IPS-NIHi7 (cell line): ENCODE measurements around the gene IZUMO1.
"Not testable (repeated sequence)": the region's sequence is repeated elsewhere in the genome, so short reads cannot be mapped to it uniquely, and the experiment has no call there.

Experiments
- DNase-seq: peaks from one replicate; pipeline ENCODE4 v3.0.0; 2012; ENCODE audit warnings: mixed read lengths; ENCODE audit errors: extremely low spot score

The IZUMO1 gene

DNA sequence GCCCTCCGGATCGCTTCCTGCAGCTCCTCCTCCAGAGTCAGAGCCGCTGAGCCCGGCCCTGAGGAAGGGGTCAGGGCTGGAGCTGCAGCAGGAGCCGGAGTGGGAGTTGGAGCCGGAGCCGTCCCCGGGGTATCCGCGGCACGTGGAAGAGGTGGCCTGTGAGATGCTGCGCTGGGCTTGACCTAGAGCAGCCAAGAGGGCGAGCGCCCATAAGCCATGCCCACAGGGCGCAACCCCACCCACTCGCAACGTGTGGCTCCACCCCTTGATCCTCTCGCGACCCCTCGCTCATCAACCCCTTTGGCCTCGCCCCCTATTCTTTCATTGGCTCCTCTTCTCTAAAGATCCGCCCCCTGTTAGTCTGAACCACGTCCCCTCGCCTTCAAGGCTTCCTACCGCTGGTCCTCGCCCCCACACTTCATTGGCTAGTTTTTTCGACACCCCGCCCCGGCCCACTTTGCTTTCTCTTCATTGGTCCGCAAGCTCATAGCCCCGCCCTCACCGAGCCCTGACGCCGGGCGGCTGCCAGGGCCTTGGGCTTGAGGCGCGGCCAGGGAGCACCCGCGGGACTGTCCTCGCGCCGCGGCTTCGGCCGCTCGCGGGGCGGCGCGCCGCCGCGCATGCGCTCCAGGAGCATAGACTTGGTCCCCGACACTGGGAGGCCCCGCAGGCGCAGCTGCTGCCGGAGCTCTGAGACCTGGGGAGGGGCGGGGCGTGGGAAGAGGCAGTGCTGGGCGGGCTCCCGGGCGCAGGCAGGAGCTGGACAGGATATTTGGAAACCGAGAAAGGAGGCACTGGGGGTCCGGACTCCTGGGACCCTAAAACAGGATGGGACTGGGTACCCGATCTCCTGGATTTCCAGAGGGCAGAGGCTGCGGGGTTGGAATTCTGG lies 32.6 kb downstream of the IZUMO1 start:
- DNase-seq = peak; percentile 99

DNA sequence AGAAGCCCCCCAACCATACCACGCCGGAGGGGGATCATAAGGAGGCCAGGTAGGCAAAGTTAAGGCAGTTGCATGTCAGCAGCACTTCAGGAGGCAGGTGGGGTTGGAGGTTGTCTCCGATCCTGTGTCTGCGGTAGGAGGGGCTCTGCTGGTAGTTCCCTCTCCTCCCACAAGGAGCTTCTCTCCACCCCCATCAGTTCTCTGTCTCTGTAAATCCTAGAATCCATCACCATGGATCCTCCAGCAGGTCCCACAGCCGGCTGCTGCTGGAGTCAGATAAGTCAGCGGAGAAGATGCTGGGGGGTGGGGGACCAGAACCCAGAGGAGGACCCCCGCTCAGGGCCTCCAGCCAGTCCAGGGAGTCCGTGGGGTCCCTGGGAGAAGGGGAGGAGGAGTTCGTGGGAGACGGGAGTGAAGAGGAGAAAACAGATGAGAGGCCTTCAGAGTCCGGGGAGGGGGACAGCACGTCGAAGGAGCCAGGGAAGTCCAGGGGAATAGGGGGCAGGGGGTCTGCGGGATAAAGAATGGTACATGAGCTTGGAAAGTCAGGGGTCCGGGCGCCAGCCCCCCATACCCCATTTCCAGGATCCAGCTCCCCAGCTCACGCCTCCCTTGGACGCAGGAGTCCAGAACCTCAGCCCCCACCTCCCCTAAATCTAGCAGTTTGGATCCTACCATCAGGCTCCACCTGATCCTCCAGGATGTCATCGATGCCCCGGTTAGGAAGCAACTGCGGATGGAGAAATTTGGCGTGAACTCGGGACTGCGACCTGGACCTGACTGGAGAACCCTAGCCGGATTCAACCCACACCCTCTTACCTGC lies 33.5 kb downstream of the IZUMO1 start:
- DNase-seq = peak; percentile 83

DNA sequence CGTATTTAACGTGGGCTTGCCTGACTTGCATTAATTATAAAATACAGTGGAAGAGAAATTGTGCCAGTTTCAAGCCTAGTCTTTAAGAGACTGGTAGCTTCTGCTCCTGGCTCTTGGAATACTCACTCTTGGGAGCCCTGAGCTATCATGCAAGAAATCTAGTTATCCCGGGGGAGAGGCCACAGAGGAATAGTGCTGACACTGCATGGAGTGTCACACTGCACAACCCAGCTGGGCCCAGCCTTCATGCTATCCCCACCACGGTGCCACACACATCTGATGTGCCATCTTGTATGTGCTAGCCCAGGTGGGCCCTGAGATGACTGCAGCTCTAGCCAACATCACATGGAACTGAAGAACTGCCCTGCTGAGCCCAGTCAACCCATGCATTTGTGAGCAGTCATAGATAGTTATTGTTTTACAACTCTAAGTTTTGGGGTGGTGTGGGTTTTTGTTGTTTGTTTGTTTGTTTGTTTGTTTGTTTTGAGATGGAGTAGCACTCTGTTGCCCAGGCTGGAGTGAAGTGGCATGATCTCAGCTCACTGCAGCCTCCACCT lies 35.5 kb downstream of the IZUMO1 start:
- no peak for DNase-seq

DNA sequence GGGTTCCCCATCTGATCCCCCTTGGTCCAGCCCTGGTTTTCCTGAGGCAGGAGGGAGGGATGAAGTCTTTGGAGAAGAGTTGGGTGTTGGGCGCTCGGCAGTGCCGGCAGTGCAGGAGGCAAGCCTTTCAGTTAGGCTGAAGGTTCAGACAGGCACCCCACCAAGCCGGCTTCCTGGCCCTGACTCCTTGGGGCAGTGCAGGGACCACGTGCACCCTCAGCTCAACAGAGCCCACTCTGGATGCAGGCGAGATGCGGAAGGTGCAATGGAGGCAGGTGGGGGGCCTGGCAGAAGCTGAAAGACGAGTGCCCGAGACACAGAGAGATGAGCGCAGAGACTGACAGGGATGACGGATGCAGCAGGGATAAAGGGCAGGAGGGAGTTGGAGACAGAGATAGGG lies 38.2 kb downstream of the IZUMO1 start:
- DNase-seq = no peak

DNA sequence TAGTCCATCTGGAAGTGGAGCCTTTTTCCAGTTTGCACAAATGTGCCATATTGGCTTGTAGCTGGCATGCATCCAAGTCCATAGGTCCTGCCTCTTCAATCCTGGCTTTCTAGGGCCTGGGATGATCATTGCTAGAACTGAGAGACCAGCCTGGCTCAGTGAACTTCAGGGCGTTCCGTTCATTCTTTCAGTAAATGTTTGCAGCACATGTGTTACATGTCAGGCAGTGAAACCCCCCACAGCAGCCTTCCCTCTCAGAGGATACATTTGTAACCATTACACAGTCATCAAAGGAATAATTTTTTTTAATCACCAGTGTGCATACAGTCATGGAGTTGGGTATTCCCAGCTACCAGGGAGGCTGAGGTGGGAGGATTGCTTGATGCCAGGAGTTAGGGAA lies 41.3 kb downstream of the IZUMO1 start:
- no peak for DNase-seq

- no peak for DNase-seq
These were observed 43.4 kb downstream of the IZUMO1 start for GRCh38 chr19:48703316-48703715.

DNA sequence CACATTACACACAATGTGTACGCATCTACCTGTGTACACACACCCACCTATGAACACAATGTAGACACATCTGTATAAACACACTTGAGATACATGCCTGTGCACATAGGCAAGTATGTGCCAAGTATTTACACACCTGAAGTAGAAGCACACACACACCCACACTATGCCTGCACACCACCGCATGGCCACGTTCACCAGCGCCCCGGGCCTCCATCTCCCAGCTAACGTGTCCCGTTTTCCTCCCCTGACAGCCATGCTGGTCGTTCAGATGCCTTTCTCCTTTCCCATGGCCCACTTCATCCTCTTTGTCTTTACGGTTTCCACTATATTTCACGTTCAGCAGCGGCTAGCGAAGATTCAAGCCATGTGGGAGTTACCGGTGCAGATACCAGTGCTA lies 44.0 kb downstream of the IZUMO1 start:
- DNase-seq = no peak

DNA sequence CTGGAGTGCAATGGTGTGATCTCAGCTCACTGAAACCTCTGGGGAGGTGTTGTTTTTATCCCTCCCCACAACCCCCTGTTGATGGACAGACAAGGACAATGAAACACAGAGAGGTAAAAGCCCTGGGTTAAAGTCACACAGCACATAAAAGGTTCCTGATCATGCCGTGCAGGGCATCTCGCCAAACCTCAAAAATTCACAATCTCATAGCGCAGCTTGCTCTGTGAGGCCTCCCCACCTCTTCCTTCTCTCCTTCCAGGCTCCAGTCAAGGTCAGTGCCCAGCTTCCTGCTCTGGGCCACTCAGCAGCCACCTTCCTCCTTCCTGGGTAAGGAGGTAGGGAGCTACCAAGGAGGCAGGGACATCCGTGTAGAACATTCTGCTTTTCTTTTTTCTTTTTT lies 48.7 kb downstream of the IZUMO1 start:
- no peak for DNase-seq

DNA sequence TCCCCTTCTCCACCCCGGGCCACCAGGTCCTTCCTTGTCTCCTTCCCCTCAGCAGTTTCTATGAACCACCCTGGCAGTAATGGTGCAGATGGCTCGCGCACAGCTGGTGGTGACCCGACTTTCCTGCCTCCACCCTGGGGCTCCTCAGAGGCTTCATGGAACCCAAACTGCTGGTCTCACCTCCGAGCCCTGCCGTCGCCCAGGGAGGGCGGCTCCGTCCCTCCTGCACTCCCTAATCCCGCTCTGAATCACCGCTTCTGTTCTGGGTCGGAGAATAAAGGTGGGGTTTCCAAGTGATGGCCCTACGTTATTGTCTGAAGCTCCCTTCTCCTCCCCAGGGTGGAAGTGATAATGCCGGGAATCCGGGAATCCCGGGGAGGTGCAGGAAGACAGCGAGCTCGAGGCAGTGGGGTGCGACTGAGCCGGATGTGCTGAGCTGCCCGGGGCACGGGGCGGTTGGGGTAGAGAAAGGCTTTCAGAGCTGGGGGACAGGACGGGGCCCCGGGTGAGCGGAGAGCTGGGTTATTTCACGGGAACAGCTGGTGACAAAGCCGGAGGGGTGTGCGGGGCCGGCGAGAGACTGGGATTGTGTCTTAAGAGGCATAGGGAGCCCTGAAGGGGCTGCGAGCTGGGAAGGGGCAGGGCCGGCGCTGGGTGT lies 50.2 kb downstream of the IZUMO1 start:
- DNase-seq = peak; percentile 59

GRCh38 chr19:48695743-48696352 lies 50.9 kb downstream of the IZUMO1 start, which contains the start of gene FUT2:
TSS of gene FUT2 (plus strand) at chr19:48695971. CDS start at chr19:48702957, 6,986 bp downstream.
- peak; percentile 86 for DNase-seq

DNA sequence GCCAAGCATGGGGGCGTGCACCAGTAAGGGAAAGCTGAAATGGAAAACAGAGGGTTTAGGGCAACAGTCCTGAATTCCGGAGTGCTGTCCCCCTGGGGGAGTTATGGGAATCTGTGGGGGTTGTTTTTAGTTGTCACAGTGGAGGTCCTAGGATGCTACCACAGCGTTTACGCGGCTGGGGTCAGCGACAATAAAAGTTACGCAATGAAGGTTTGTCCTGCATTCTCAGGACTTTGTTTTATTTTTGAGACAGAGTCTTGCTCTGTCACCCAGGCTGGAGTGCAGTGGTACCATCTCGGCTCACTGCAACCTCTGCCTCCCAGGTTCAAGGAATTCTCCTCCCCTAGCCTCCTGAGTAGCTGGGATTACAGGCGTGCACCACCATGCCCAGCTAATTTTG lies 53.1 kb downstream of the IZUMO1 start:
- not testable (repeated sequence) for DNase-seq
